Head of caudate nucleus (tissue), 42 donors: ENCODE data around the gene CATSPERD.
A peak's percentile ranks its signal among the peaks of the same experiment; 100 is the strongest.

Experiments
- DNase-seq, 42 donors: peaks; one replicate each; pipeline versions ENCODE4 v3.0.0 to v3.0.0-alpha.2; 2020 to 2021; ENCODE audit warnings: mixed read lengths in 7 of 42
- intact Hi-C: fragments of 100-400 bp; cut with DNase I; formaldehyde crosslinking; loops from one replicate; pipeline ENCODE4 v1.15.0; 2022

CATSPERD gene

DNA sequence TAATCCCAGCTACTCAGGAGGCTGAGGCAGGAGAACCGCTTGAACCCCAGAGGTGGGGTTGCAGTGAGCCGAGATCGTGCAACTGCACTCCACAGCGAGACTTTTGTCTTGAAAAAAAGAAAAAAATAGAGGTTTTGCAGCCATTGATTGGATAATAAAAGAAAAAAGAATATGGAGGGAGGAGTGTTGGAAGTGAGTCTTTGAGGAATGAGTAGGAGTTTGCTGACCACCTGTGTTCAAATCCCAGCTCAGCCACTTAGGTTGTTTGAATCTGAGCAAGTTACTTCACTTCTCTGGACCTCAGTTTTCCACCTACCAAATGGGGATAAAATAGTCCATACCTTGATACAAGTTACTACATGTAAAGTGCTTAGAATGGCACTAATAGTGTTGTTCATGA, 90.7 kb downstream of the CATSPERD start:
- no peak for DNase-seq
- intact Hi-C loops: no loop called here

DNA sequence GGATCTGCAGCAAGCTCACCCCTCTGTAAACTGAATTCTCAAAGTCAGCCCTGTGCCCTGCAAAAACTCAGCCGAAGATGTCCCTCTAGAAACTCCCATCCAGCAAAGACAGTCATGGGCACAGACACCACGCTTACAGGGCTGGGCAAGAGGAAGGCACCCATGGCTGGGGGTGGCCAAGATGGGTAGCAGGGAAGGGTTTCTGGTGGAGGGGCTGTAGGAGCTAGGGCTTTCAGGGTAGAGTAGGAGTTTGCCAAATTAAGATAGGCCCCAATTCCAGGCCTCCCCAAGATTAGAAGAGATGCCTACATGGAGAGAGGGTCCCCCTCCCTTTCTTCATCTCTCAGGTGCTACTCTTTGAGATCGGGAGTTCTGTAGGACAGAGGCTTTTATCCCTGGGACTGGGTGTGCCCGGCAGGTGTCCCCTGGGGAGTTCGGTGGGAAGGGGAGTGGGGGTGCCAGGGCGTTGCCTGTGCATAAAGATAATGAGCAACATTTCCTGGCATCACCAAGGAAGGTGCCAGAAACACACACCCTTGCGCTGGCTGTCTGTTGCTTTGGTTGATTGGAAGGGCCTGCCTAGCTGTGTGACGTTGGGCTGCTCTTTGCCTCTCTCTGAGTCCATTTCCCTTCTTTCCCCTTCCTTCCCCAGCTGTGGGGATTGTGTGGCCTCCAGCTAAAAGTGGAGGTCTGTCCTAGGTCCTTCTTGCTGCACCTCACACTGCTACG, 93.8 kb downstream of the CATSPERD start:
- intact Hi-C loops: no loop called here

DNA sequence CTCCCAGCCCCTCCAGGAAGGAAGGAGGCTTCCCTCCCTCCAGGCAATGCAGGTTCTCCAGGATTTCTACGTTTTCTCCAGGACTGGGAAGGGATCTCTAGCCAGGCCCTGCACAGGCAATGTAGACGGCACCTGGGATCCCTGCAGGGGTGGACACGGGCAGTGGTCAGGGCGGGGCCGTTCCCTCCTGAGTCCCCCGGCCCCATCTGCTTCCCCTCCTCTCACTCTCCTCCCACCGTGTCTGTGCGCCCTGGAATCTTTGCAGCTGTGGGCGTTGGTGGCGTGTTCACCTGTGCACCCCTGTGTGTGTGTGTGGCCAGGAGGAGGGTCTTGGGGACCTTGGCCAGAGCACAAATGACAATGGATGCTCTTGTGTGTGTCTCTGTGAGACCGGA, 94.4 kb downstream of the CATSPERD start:
- intact Hi-C loops: no loop called here
- no peak for DNase-seq

More for the DNA sequence above, 93.8 kb downstream of the CATSPERD start:
- DNase-seq: no peak

DNA sequence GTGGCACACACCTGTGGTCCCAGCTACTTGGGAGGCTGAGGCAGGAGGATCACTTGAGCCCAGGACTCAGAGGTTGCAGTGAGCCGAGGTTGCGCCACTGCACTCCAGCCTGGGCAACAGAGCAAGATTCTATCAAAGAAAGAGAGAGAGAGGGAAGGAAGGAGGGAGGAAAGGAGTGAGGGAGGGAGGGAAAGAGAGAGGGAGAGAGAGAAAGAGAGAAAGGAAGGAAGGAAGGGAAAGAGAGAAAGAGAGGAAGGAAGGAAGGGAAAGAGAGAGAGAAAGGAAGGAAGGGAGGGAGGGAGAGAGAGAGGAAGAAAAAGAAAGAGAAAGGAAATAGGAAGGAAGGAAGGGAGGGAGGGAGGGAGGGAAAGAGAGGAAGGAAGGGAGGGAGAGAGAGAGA, 96.8 kb downstream of the CATSPERD start:
- intact Hi-C loops: no loop called here
- DNase-seq: no peak

DNA sequence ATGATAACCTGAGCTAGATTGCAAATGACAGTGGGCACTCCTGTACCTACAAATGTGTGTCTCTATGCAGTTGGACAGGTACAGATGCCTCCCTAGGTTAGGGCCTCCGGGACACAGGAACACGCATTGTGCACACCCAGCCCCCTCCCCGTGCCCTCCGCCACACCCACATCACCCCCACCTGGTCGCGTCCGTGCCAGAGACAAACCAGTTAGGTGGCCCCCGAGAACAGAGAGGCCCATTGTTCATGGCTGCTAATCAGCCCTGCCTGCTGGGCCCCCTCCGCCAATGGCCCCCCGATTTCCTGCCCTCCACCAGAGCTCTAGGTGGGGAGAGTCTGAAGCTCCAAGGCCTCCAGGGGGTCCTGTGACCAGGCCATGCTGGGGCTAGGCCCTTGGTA, 98.2 kb downstream of the CATSPERD start:
- no peak for DNase-seq
- intact Hi-C loops: no loop called here

DNA sequence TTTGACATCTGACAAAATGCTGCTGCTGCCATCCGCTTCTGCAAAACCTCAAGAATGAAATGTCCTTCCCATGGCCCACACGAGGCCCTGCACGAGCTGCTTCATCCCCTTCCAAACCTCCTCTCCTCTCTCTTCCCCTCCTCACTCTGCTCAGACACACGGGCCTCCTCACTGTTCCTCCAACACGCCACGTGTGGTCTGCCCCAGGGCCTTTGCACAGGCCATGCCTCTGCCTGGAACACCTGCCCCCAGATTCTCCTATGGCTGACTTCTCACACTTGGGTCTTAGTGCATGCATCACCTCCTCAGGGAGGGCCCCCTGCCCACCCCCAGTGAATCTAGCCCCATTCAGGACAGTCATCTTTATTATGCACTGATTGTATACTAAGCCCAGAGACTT, 100.3 kb downstream of the CATSPERD start:
- intact Hi-C loops: no loop called here
- DNase-seq: no peak

DNA sequence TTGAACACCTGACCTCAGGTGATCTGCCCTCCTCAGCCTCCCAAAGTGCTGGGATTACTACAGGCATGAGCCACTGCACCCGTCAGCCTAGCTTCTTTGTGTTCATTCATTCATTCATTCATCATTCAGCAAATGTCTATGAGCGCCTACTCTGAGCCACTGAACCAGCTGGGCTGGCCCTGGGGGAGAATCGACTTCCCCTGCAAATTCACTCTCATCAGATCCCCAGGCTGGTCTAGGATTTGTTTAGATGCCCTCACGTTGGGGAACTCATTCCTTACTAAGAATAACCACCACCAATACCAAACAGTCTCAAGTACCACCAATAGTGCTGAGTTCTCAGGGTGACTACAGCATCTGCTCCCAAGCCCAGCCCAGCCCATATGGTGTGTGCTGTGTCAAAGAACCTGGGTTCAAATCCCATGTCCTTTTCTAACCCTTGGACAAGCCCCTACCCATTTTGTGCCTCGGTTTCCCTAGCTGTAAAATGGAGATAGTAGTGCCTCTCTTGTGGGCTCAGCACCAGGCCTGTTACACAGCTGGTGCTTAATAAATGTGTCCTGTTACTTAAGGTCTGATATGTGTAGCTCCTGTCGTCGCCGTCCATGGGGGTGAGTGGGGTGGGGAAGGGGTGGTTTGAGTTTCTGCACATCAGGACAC, 101.2 kb downstream of the CATSPERD start:
- no peak for DNase-seq
- intact Hi-C loops: no loop called here

DNA sequence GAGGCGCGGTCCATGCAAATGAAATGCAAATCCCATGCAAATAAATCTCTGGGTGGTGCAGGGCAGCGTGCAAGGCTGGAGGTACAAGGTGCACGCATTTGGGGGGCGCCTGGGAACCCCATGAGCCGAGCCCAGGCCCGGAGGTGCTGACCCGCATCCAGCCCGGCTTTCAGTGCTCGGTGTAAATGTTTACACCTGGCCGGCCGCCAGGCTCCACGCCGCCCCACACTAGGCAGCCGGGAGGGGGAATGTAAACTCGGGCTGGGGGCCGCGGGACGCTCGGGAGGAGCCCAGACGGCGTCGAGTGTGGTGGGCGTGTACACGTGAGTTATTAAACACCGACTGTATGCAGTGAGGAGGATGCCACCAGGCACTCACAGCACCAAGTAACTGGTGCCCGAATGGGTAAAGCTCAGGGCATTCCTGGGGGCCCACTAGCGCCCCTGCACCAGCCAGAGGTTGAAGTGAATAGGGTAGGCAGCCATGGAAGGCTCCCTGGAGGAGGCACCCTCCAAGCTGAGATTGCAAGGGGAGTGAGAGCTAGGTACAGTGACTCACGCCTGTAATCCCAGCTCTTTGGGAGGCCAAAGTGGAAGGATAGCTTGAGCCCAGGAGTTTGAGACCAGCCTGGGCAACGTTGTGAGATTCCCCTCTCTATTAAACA, 101.9 kb downstream of the CATSPERD start:
- intact Hi-C loops: no loop called here
- DNase-seq: no peak

DNA sequence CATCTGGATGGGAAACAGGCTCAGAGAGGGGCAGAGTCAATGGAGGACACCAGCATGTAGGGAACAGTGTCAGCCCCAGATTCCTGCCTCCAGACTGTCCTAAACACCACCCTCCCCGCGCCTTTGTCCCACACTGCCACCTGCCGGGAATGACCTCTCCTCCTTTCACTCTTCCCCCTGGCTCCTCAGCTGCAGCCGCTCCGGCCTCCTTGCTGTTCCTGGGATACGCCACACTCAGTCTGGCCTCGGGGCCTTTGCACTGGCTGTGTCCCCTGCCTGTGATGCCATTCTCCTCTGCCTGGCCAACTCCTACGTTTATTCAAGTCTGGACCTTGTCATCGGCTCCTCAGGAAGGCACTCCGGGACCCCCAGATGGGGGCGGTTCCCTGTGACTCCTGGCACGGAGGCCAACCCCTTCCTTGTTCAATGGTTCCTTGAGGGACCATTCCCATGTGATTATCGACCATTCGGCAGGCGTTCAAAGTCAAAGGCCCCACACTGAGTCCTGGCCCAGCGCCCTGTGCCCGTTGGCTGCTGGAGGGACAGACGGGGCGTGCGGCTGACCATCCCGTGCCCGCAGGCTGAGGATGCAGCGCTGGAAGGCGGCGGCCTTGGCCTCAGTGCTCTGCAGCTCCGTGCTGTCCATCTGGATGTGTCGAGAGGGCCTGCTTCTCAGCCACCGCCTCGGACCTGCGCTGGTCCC, 103.3 kb downstream of the CATSPERD start:
- no peak for DNase-seq
- intact Hi-C loops: no loop called here

DNA sequence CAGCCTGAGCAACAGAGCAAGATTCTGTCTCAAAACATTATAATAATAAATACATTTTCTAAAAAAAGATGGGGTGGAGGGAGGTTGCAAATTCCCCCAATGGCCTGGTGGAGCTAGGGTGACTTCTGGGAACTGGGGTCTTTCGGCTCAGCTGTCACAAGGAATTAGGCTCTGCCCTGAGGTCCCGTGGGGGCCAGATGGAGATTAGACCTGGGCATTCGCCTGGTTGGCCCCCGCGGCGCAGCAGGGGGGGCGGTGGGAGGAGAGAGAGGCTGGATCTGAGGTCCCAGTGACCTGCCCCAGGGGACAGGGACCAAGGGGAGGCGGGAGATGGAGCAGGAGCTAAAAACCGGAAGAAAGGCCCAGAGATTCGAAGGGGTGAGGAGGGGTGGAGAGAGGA, 104.3 kb downstream of the CATSPERD start:
- DNase-seq: no peak
- intact Hi-C loops: no loop called here

DNA sequence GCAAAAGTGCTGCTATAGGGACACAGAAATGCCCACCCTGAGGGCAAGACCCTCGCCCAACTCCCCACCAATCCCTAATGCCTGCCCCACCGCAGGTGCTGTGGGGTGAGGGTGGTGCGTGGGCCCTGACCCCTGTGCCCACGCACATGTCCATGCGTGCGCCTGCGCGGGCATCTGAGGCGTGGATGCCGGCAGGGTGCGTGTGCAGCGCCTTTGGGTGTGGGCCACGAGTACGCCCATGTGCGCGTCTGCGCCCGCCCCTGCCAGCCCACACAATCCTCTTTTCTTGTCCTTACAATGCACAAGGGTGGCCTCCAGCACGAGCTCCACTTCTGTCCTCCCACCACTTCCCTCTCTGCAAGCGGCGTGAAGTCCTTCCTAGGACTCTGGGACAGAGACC, 104.7 kb downstream of the CATSPERD start:
- peak in 11 of 42 donors; percentile 5 to 51 (median 18) for DNase-seq
- intact Hi-C loops: no loop called here

DNA sequence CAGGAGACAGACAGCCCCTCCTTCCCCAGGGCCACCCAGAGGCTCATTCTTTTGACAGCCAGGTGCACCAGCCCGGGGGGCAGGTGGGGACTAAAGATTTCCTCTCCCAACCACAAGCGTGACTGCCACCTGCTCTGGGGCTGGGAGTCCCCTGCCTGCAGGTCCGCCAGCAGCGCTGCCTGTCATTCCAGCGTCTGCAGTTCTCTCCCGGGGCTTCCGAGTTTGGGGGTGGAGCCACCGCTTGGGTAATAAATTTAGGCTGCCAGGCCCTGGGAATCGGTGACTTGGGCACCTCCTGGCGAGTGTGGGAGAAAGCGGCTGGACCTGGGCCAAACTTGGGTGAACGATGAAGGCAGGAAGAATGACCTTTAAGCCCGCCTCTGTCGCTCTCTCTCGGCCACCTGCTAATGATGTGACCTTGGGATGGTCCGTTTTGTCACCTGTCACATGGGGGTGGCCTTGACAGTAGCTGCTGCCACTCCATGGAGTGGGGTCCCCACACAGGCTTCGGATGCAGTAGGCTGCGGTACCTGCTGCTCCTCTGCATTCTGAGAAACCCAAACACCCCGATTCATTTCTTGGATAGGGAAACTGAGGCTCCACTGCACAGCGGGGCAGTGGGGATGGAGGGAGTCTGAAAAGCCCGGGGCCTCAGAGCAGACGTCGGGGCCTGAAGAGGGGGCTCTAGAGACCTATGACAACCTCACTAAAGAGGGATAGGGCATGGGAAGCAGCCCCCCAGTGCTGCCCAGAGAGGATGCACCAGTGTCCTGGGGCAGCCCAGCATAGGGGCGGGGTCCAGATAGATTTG, 106.3 kb downstream of the CATSPERD start:
- intact Hi-C loops: no loop called here

DNA sequence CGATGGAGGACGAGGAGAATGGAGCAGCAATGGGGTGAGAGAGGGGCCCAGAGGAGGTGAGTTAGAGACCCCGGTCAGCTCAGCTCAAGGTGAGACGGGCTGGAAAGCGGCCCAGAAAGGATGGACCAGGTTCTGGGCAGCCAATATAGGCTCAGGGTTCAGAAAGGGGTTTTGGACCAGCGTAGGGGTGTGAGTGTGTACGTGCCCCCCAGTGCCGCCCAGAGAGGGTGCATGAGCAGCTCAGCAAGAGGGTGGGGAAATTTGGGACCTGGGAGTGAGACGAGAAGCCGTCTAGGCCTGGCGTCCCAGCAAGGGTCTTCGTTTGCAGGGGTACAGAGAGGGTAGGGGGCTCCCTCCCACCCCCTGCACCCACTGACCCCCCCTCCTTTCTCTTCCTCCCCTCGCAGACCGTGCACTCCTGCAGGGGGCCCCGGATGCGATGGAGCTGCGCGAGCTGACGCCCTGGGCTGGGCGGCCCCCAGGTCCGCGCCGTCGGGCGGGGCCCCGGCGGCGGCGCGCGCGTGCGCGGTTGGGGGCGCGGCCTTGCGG, 107.0 kb downstream of the CATSPERD start:
- intact Hi-C loops: no loop called here
- no peak for DNase-seq

More for the DNA sequence above, 106.3 kb downstream of the CATSPERD start:
- peak in 5 of 42 donors; percentile 3 to 41 (median 11) for DNase-seq

DNA sequence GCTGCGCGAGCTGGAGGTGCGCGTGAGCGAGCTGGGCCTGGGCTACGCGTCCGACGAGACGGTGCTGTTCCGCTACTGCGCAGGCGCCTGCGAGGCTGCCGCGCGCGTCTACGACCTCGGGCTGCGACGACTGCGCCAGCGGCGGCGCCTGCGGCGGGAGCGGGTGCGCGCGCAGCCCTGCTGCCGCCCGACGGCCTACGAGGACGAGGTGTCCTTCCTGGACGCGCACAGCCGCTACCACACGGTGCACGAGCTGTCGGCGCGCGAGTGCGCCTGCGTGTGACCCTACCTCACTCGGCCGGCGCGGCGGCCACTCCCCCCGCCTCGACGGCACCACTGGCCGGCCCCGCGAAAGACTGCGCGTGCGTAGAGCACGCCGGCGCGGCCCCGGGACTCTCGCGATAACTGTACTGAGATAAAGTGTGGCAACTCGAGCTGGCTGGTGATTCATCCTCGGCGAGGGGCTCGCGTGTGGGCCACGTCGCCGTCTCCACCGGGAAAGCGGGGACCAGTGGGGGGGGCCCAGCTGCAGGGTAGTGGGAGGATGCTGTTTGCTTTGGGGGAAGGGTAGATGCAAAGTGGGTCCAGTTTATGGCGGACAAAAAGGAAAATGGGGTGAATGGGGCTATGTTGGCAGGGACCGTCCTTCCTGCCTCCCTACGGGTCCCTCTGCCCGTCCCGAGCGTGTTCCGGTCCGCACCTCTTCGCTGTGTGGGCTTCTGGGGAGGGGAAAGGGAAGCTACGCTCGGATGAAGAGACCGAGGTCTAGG, 107.6 kb downstream of the CATSPERD start:
- DNase-seq: peak; percentile 17 to 84 (median 66)
- intact Hi-C loops: no loop called here
